OCI-LY7 (cell line): ENCODE measurements around the gene PRDM5. TPM values are rescaled to one million over a fixed set of nuclear protein-coding genes. Genes with fewer than 3 reads are reported as not detected.

Source experiments
- BruUV-seq: library from RNA; stranded (reverse); fragments of 400-500 nt; replicated peaks from 2 replicates; lab custom pipeline; 2021; lab: Mats Ljungman, UMichigan
- CTCF ChIA-PET: fragments of 300-600 bp; sonication (Branson Sonifier 250); formaldehyde crosslinking; loops from one replicate; lab custom pipeline; 2022; ENCODE audit warnings: antibody characterized with exemption; ENCODE audit not compliant: unreplicated experiment; lab: Charles Lee
- POLR2A ChIA-PET: fragments of 300-600 bp; sonication (Branson Sonifier 250); formaldehyde crosslinking; loops from one replicate; lab custom pipeline; 2022; ENCODE audit warnings: antibody characterized with exemption; lab: Charles Lee
- DNase-seq: peaks from one replicate; pipeline ENCODE4 v3.0.0-alpha.2; 2015; ENCODE audit warnings: low spot score
- H2AFZ ChIP-seq: fragments of 200-600 bp; sonication (generic), shearing (Covaris generic); 2 replicates; pipeline ENCODE4 v1.6.1; 2014; ENCODE audit warnings: mild to moderate bottlenecking, antibody characterized with exemption, low read length, moderate library complexity
- H3K27ac ChIP-seq: fragments of 200-600 bp; sonication (generic); 2 replicates; pipeline ENCODE4 v1.5.1; 2014; ENCODE audit warnings: mixed run types, low read depth, mild to moderate bottlenecking, moderate library complexity, low read length, inconsistent platforms; ENCODE audit not compliant: poor library complexity, severe bottlenecking
- H3K36me3 ChIP-seq: fragments of 200-600 bp; sonication (generic); 2 replicates; pipeline ENCODE4 v1.6.1; 2014; ENCODE audit warnings: mild to moderate bottlenecking, antibody characterized with exemption, low read length, moderate library complexity, mixed read lengths; ENCODE audit not compliant: insufficient read depth
- H3K4me1 ChIP-seq: fragments of 200-600 bp; sonication (generic); 2 replicates; pipeline ENCODE4 v1.5.1; 2014; ENCODE audit warnings: mild to moderate bottlenecking, low read length; ENCODE audit not compliant: insufficient read depth, poor library complexity, severe bottlenecking
- H3K4me2 ChIP-seq: fragments of 200-600 bp; sonication (generic); 2 replicates; pipeline ENCODE4 v1.6.1; 2014; ENCODE audit warnings: mild to moderate bottlenecking, low read length
- H3K4me3 ChIP-seq: fragments of 200-600 bp; sonication (generic); 2 replicates; pipeline ENCODE4 v1.5.1; 2014; ENCODE audit warnings: mild to moderate bottlenecking, low read depth, low read length; ENCODE audit not compliant: poor library complexity, severe bottlenecking
- H3K79me2 ChIP-seq: fragments of 200-600 bp; sonication (generic); 2 replicates; pipeline ENCODE4 v1.6.1; 2016; ENCODE audit warnings: low read depth, mild to moderate bottlenecking, low read length, moderate library complexity, mixed read lengths; ENCODE audit not compliant: insufficient read depth
- H3K9me2 ChIP-seq: fragments of 200-600 bp; sonication (generic); 2 replicates; pipeline ENCODE4 v1.6.1; 2016; ENCODE audit warnings: mild to moderate bottlenecking, low read length, mixed read lengths; ENCODE audit not compliant: insufficient read depth
- H3K9me3 ChIP-seq: fragments of 200-600 bp; sonication (generic); 2 replicates; pipeline ENCODE4 v1.6.1; 2014; ENCODE audit warnings: mild to moderate bottlenecking, mixed run types, low read length, mixed read lengths
- H4K20me1 ChIP-seq: fragments of 200-600 bp; sonication (generic); 2 replicates; pipeline ENCODE4 v1.6.1; 2014; ENCODE audit warnings: mild to moderate bottlenecking, antibody characterized with exemption, low read length, moderate library complexity, mixed read lengths; ENCODE audit not compliant: insufficient read depth
- CTCF ChIP-seq: fragments of 200-600 bp; sonication (generic); conservative IDR thresholded peaks from 2 replicates; pipeline ENCODE4 v1.5.1; 2014; ENCODE audit warnings: mild to moderate bottlenecking, antibody characterized with exemption, low read length, moderate library complexity, mixed read lengths
- EZH2phosphoT487 ChIP-seq: fragments of 200-600 bp; sonication (generic); IDR thresholded peaks from 2 replicates; pipeline ENCODE4 v1.6.1; 2018; ENCODE audit warnings: low read depth, borderline replicate concordance, mild to moderate bottlenecking, mixed run types, antibody characterized with exemption, low read length, moderate library complexity, mixed read lengths
- intact Hi-C: fragments of 100-400 bp; cut with micrococcal nuclease; formaldehyde crosslinking; loops from one replicate; pipeline ENCODE4 v1.10.0; 2022; ENCODE audit not compliant: unreplicated experiment
- total RNA-seq, 2 experiments: library from RNA; depleted of rRNA in 1 of 2; stranded (reverse); fragments of >200 nt in 1 of 2; shearing (Covaris generic) in 1 of 2; gene quantifications; 2 replicates each; pipeline ENCODE4 v1.2.3, GENCODE V29; 2014 to 2022

The PRDM5 gene
- total RNA-seq, 2 experiments from 2014 or later, result 0.22 to 0.76 TPM

GRCh38 chr4:120775431-120775830 lies 147.1 kb downstream of the PRDM5 start:
- DNase-seq, result no peak
- H3K4me2 ChIP-seq, result no peak overlapping the region
- CTCF ChIA-PET, result no interaction called here
- BruUV-seq, result no TSS peak
- H3K9me3 ChIP-seq, result peaks cover 13% of the 10 kb centered on the region; the same call in 1 of the 2 replicates
- POLR2A ChIA-PET, result interaction anchor here (1.9 kb wide), 1 partner anchor 10 kb away, joined by 11 read pairs; no protein-coding TSS in a partner anchor
- H3K9me2 ChIP-seq, result no peaks in the 10 kb centered on the region
- intact Hi-C loops, result no loop called here
- H3K36me3 ChIP-seq, result no peaks in the 10 kb centered on the region; the same call in 1 of the 2 replicates
- no peak for TF ChIP-seq EZH2phosphoT487
- TF ChIP-seq CTCF, result no peak
- H4K20me1 ChIP-seq, result no peaks in the 10 kb centered on the region
- H2AFZ ChIP-seq, result peak overlapping the region; percentile 37; the same call in 1 of the 2 replicates
- H3K27ac ChIP-seq, result no peak overlapping the region
- H3K79me2 ChIP-seq, result no peaks in the 10 kb centered on the region
- H3K4me1 ChIP-seq, result peaks cover 42% of the 10 kb centered on the region
- H3K4me3 ChIP-seq, result no peak overlapping the region

- peak; percentile 67 for DNase-seq
- H3K79me2 ChIP-seq, result no peaks in the 10 kb centered on the region
- no peaks in the 10 kb centered on the region for H3K9me2 ChIP-seq
- H2AFZ ChIP-seq, result peak overlapping the region; percentile 79
- intact Hi-C loops, result loop anchor here (2.0 to 5.0 kb wide), 2 partner anchors 53 to 84 kb away; no protein-coding TSS in a partner anchor
- ChIA-PET CTCF (interaction anchor here (1.2 kb wide), 1 partner anchor 8 kb away, joined by 4 read pairs; no protein-coding TSS in a partner anchor), POLR2A (interaction anchor here (0.7 to 3.8 kb wide), 17 partner anchors 9 to 86 kb away, joined by 3 to 29 read pairs (median 5); no protein-coding TSS in a partner anchor)
- no peaks in the 10 kb centered on the region for H4K20me1 ChIP-seq
- H3K4me1 ChIP-seq, result peaks cover 42% of the 10 kb centered on the region
- H3K36me3 ChIP-seq, result no peaks in the 10 kb centered on the region; the same call in 1 of the 2 replicates
- peaks cover 13% of the 10 kb centered on the region; the same call in 1 of the 2 replicates for H3K9me3 ChIP-seq
- H3K4me3 ChIP-seq, result no peak overlapping the region
- peak overlapping the region; percentile 53 for H3K4me2 ChIP-seq
- no TSS peak for BruUV-seq
- H3K27ac ChIP-seq, result peak overlapping the region; percentile 69
- TF ChIP-seq EZH2phosphoT487 (no peak), CTCF (no peak)
These were observed 148.9 kb downstream of the PRDM5 start for GRCh38 chr4:120773641-120774040.

- Histone ChIP-seq H3K4me1 (peaks cover 42% of the 10 kb centered on the region), H2AFZ (no peak overlapping the region; the same call in 1 of the 2 replicates), H3K4me2 (no peak overlapping the region), H4K20me1 (no peaks in the 10 kb centered on the region), H3K27ac (no peak overlapping the region), H3K4me3 (no peak overlapping the region), H3K9me2 (no peaks in the 10 kb centered on the region), H3K9me3 (peaks cover 28% of the 10 kb centered on the region), H3K79me2 (no peaks in the 10 kb centered on the region), H3K36me3 (no peaks in the 10 kb centered on the region; the same call in 1 of the 2 replicates)
- ChIA-PET POLR2A (interaction anchor here (0.5 to 3.8 kb wide), 6 partner anchors 9 to 87 kb away, joined by 3 to 29 read pairs (median 3); no protein-coding TSS in a partner anchor), CTCF (no interaction called here)
- DNase-seq, result no peak
- TF ChIP-seq EZH2phosphoT487 (no peak), CTCF (peak; percentile 46)
- intact Hi-C loops, result loop anchor here (2.0 to 5.0 kb wide), 2 partner anchors 51 to 85 kb away; no protein-coding TSS in a partner anchor
- no TSS peak for BruUV-seq
These were observed 150.6 kb downstream of the PRDM5 start for GRCh38 chr4:120771907-120772306.
